Fibroblast of skin of scalp (primary cell): Measurements from ENCODE around the gene EIPR1.
"Not testable (repeated sequence)": the region's sequence is repeated elsewhere in the genome, so short reads cannot be mapped to it uniquely, and the experiment has no call there.

ENCODE experiments used
- DNase-seq: peaks from one replicate; pipeline ENCODE4 v3.0.0-alpha.2; 2013

The EIPR1 gene

GRCh38 chr2:3286646-3287036, 91.0 kb downstream of the EIPR1 start:
- not testable (repeated sequence) for DNase-seq

- DNase-seq = no peak
Measured at GRCh38 chr2:3285901-3286645, 91.5 kb downstream of the EIPR1 start.

GRCh38 chr2:3284657-3285630, 92.7 kb downstream of the EIPR1 start:
- DNase-seq = no peak

GRCh38 chr2:3283876-3284656, 93.6 kb downstream of the EIPR1 start:
- DNase-seq = not testable (repeated sequence)

GRCh38 chr2:3283206-3283605, 94.4 kb downstream of the EIPR1 start:
- DNase-seq = no peak

- DNase-seq = peak; percentile 11
Measured at GRCh38 chr2:3282056-3282998, 95.3 kb downstream of the EIPR1 start.

- DNase-seq = no peak
Measured at GRCh38 chr2:3280683-3281520, 96.7 kb downstream of the EIPR1 start.

GRCh38 chr2:3280197-3280596, 97.4 kb downstream of the EIPR1 start:
- no peak for DNase-seq

GRCh38 chr2:3279236-3279960, 98.2 kb downstream of the EIPR1 start:
- no peak for DNase-seq

GRCh38 chr2:3278521-3279218, 98.9 kb downstream of the EIPR1 start:
- DNase-seq = no peak

- DNase-seq = no peak
Measured at GRCh38 chr2:3277748-3278520, 99.7 kb downstream of the EIPR1 start.

- DNase-seq = no peak
Measured at GRCh38 chr2:3277050-3277747, 100.4 kb downstream of the EIPR1 start.

- DNase-seq = no peak
Measured at GRCh38 chr2:3272761-3273160, 104.9 kb downstream of the EIPR1 start.

GRCh38 chr2:3270095-3270478, 107.5 kb downstream of the EIPR1 start:
- no peak for DNase-seq

GRCh38 chr2:3269425-3270094, 108.1 kb downstream of the EIPR1 start:
- no peak for DNase-seq

- DNase-seq = no peak
Measured at GRCh38 chr2:3268705-3269029, 109.0 kb downstream of the EIPR1 start.
